Eye (tissue), 1 donor: ENCODE results near the gene PDE4A.
"Not testable (repeated sequence)": the region's sequence is repeated elsewhere in the genome, so short reads cannot be mapped to it uniquely, and the experiment has no call there.

Experiments used
- DNase-seq: peaks from one replicate; pipeline ENCODE4 v3.0.0-alpha.2; 2015

PDE4A gene

GRCh38 chr19:10404888-10405820 is 15.2 kb upstream of the PDE4A start:
- peak; percentile 42 for DNase-seq

- DNase-seq, result no peak
These were observed 14.1 kb upstream of the PDE4A start for GRCh38 chr19:10406191-10406590.

DNA sequence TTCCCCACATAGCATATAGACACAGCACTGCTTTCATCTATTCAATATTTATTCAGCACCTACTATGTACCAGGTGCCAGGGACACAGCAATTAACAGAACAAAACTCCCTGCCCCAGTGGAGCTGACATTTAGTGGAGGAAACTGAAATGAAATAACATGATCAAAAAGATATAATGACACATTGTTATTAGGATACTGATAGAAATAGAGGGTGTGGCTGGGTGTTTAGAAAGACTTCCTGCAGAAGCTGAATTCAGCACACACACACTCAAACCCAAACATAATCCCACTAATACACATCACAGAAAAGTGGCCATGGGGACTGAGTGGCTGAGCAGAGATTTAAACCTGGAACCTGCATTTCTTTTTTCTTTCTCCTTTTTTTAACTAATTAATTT is 13.2 kb upstream of the PDE4A start:
- no peak for DNase-seq

GRCh38 chr19:10408511-10409283 is 11.6 kb upstream of the PDE4A start:
- no peak for DNase-seq

GRCh38 chr19:10411224-10411623 is 9.1 kb upstream of the PDE4A start:
- not testable (repeated sequence) for DNase-seq

DNA sequence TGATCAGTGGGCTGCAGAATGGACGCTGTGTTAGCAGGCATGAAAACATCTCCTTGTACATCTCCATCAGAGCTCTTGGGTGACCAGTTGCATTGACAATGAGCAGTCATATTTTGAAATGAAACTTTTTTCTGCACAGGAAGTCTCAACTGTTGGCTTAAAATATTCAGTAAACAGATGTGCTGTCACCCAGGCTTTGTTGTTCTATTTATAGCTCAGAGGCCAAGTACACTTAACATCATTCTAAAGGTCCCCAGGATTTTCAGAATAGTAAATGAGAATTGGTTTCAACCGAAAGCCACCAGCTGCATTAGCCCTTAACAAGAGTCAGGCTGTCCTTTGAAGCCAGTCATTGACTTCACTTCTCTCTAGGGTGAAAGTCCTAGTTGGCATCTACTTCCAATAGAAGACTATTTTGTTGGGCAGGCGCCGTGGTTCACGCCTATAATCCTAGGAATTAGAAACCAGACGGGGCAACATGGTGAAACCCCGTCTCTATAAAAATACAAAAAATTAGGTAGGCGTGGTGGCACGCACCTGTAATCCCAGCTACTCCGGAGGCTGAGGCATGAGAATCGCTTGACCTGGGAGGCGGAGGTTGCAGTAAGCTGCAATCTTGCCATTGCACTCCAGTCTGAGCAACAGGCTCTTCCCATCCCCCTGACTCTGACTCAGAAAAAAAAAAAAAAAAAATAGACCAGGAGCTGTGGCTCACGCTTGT is 7.9 kb upstream of the PDE4A start:
- DNase-seq, result no peak

DNA sequence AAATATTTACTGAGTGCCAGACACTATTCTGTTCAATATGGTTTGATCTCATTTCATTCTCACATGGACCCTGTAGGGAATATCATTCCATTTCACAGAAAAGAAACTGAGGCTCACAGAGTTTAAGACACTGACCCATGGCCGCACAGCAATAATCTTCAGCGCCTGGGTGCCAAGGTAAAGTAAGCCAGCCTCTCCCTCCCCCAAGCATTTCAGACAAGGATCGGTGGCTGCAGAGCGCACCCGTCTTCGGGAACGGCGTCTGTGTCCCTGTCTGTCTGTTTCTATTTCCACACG is 4.3 kb upstream of the PDE4A start:
- DNase-seq, result no peak

DNA sequence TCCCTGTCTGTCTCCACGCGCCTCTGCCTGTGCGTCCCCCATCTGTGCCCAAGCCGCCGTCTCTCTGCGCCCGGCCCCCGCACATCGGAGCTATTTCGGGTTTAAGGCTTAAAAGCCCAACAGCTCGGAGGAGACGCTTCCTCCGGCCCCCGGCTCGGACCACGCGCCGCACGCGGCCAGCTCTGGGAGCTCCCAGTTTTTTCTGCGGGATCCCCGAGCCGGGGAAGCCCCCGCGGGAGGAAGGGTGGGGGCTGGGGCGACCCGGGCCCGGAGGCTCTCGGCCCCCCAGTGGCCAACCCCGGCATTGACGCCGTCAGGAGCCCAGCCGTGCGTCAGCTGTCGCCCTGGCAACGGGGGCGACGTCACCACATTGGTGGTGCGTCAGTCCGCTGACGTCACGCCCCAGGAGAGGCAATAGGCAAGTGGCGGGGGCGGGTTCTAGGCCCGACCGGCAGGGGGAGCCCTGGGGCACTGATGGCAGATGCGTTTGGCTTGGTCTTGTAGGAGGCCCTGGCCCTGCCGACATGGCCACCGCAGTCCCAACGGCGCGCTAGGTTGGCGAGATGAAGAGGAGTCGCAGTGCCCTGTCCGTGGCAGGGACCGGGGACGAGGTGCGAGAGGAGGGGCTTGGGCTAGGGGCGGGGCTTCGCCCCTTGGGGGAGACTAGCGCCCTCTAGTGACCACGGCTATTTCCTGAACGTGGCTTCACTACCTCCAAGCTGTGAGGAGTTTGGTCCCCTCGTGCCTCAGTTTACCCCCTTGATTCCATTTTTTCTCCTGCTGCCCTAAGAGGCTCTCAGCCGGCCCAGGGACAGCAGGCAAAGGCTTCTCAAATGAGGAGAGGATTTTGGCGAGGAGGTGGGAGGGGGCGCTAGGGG is 3.7 kb upstream of the PDE4A start:
- peak; percentile 90 for DNase-seq

DNA sequence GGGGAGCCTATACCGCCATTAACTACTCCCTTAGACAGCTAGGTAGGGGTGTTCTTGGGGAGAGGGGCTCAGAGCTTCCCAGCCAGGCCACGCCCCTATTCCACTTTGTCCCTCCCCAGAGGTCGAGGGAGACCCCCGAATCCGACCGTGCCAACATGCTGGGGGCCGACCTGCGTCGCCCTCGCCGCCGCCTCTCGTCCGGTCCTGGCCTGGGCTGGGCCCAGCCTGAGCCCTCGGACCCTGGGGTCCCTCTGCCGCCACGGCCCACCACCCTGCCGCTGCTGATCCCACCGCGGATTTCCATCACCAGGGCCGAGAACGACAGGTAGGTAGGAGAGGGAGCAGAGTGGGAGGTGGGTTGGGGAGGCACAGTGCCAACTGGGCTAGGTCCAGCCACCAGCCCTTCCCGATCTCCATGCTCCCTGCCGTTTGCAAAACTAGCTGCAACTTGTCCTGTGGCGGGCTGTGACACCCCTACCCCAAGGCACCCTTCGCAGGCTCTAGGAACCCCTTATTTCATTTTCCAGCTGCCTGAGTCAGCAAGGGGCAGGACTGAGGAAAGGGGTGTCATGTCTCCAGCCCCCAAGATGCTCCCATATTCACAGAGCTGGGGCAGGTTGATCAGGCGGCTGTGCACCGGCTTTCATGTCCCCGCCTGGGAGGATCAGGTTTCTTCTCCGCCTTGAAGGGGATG is 2.6 kb upstream of the PDE4A start:
- DNase-seq, result peak; percentile 67

GRCh38 chr19:10418235-10418484 is 2.2 kb upstream of the PDE4A start:
- DNase-seq, result no peak

GRCh38 chr19:10418485-10419199 is 1.7 kb upstream of the PDE4A start:
- DNase-seq, result peak; percentile 47

GRCh38 chr19:10419200-10419645 is 1.1 kb upstream of the PDE4A start:
- DNase-seq, result no peak

DNA sequence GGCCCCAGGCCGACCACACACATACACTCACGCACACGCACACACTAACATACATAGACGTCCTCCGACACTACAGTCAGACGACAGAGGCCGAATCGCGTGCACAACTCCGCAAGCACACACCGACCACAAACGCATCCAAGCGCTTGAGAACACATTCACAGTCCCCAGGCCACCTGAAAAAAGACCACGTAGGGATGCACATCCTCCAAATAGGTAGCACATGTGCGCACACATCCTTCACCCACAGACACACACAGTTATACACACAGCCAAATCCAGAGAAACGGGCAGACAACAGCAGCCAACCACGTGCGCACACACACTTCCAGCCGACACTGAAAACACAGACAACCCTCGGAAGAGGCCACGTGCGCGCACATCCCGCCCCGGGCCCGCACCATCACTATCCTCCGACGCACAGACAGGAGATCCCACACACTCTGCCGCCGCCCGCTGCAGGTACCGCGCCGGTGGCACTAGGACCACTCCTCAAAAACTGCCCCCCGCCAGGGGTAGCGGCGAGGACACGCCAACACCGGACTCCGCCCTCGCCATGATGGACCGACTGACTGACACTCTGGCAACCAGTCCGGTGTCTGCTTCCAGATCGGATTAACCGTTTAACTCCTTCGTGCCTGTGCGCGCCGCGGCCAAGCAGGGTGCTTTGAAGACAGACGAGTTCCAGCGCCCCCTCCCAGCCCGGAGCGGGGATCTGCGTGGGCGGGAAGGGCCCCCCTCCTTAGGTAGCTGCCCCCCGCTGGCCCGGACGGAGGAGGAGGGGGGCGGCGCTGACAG is 493 bp upstream of the PDE4A start:
- DNase-seq, result peak; percentile 83

GRCh38 chr19:10421240-10422045 is 1.1 kb downstream of the PDE4A start:
- DNase-seq, result no peak

DNA sequence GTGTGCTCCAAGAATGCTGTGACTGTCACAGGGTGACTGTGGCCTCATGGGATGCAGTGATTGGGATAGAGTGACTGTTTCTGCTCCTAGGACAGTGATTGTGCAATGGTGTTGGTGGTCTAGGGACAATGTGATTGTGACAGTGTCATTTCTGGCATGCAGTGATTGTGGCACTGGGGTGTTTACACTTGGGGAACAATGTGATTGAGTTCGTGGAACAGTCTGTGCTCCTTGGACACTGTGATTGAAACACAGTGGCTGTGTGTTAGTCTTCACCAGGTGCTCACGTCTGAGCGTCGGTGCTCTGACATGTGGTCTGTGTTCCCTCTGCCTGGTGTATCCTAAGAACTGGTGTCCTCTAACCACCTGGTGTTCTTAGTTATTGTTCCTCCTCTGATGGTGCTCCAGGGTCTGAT is 1.7 kb downstream of the PDE4A start:
- DNase-seq, result no peak

DNA sequence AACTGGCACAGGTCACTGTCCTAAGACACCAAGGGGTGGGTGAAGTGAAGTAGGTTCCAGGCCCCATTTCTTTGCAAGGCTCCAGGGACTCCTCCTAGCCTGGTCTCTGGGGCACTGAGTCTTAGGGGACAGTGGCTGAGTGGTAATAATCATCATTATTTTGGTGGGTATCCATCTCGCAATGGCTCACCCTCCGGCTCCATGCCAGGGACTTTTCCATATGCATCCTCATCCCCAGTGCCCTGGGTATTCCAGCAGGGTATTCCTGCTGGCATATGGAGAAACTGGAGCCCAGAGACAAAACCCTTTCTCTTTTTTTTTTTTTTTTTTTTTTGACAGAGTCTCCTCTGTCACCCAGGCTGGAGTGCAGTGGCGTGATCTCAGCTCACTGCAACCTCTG is 2.5 kb downstream of the PDE4A start:
- no peak for DNase-seq

GRCh38 chr19:10424011-10424637 is 3.8 kb downstream of the PDE4A start:
- peak; percentile 92 for DNase-seq

- no peak for DNase-seq
These were observed 6.8 kb downstream of the PDE4A start for GRCh38 chr19:10427169-10427568.

- DNase-seq, result no peak
These were observed 8.7 kb downstream of the PDE4A start for GRCh38 chr19:10428996-10429381.
